ENCODE data around the gene NOC2L. TPM values are rescaled to one million over a fixed set of nuclear protein-coding genes. Genes with fewer than 3 reads are reported as not detected.

The NOC2L gene
- total and polyA plus RNA-seq, 2 donors from 2014 or later = 42.4 to 65.5 TPM

GRCh38 chr1:1003618-1004419 lies 44.8 kb upstream of the NOC2L start:
- no peak overlapping the region for H3K27ac ChIP-seq (ENCODE audit: low read depth in 2 of 2, low read length in 2 of 2)
- DNase-seq (peak in 2 of 5 donors; percentile 65 to 66), FAIRE-seq (no peak)

DNA sequence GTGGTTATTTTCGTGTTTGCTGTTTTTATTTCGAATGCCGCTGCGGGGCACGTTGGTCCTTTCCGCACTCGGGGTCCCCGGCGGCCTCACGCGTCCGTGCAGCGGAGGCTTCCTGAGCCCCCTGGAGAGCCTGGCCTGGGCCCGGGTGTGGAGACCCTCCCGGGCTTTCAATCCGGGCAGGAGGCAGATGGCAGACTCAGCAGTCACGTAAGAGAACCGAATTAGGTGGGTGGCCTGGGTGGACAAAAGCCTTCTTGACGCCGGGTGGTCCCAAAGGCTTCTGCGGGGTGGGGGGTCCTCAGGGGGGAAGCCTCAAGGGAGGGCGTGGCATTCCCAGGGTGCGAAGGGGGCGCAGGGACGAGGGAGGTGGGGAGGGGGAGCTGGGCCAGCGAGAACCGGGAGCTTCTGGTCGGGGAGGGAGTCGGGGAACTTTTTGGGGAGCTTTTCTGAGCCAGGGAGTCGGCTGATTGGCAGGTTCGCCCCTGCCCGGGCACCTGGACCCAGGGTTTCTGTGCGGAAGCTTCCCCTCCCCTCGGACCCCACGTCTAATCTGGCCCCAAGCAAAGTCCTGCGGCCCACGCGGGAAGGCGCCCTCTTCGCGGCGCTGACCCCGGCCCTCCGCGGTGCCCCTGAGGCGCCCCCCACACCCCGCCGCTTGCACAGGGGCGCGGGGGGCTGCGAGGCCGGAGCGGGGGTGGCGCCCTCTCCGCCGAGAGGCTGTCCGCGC lies 42.2 kb upstream of the NOC2L start:
- peaks cover 0 to 20% (median 4%) of the 10 kb centered on the region in 3 donors for H3K4me1 ChIP-seq (ENCODE audit: control insufficient read depth in 2 of 3, insufficient read depth in 2 of 3, low read depth in 1 of 3, low read length in 3 of 3)
- H3K36me3 ChIP-seq (ENCODE audit: control insufficient read depth in 2 of 3, insufficient read depth in 3 of 3, low read length in 3 of 3) = no peaks in the 10 kb centered on the region
- intact Hi-C loops (cut with DNase I) = no loop called here
- peak in 3 of 5 donors; percentile 32 to 82 (median 80) for DNase-seq
- H3K27ac ChIP-seq (ENCODE audit: low read depth in 2 of 2, low read length in 2 of 2) = peak overlapping the region; percentile 90 to 97
- no peak for TF ChIP-seq CTCF (IDR thresholded peaks at IDR 0.05; ENCODE audit: borderline replicate concordance, extremely low read depth, insufficient read depth)
- H3K9ac ChIP-seq (ENCODE audit: low read length in 3 of 3) = peak overlapping the region; percentile 23 to 58 (median 41)
- H3K4me3 ChIP-seq (ENCODE audit: low read length in 3 of 3) = peak overlapping the region; percentile 38 to 59 (median 44)
- no peaks in the 10 kb centered on the region for H3K27me3 ChIP-seq (ENCODE audit: control insufficient read depth, insufficient read depth, low read length)
- no peaks in the 10 kb centered on the region for H3K9me3 ChIP-seq (ENCODE audit: control insufficient read depth in 2 of 3, insufficient read depth in 1 of 3, low read length in 3 of 3)
- no peak for FAIRE-seq

More at GRCh38 chr1:1003618-1004419, 44.8 kb upstream of the NOC2L start:
- Histone ChIP-seq H3K9me3 (ENCODE audit: control insufficient read depth in 2 of 3, insufficient read depth in 1 of 3, low read length in 3 of 3) (no peaks in the 10 kb centered on the region), H3K9ac (ENCODE audit: low read length in 3 of 3) (no peak overlapping the region), H3K4me1 (ENCODE audit: control insufficient read depth in 2 of 3, insufficient read depth in 2 of 3, low read depth in 1 of 3, low read length in 3 of 3) (peaks cover 0 to 18% (median 4%) of the 10 kb centered on the region in 3 donors), H3K36me3 (ENCODE audit: control insufficient read depth in 2 of 3, insufficient read depth in 3 of 3, low read length in 3 of 3) (no peaks in the 10 kb centered on the region), H3K27me3 (ENCODE audit: control insufficient read depth, insufficient read depth, low read length) (no peaks in the 10 kb centered on the region), H3K4me3 (ENCODE audit: low read length in 3 of 3) (no peak overlapping the region)
- intact Hi-C loops (cut with DNase I) = no loop called here
- no peak for TF ChIP-seq CTCF (IDR thresholded peaks at IDR 0.05; ENCODE audit: borderline replicate concordance, extremely low read depth, insufficient read depth)

GRCh38 chr1:1000357-1001056 lies 41.5 kb upstream of the NOC2L start:
- H3K4me3 ChIP-seq (ENCODE audit: low read length in 3 of 3) = peak overlapping the region; percentile 38 to 59 (median 44)
- no peaks in the 10 kb centered on the region for H3K27me3 ChIP-seq (ENCODE audit: control insufficient read depth, insufficient read depth, low read length)
- TF ChIP-seq CTCF (IDR thresholded peaks at IDR 0.05; ENCODE audit: borderline replicate concordance, extremely low read depth, insufficient read depth) = no peak
- intact Hi-C loops (cut with DNase I) = no loop called here
- peak overlapping the region; percentile 90 to 97 for H3K27ac ChIP-seq (ENCODE audit: low read depth in 2 of 2, low read length in 2 of 2)
- DNase-seq (peak; percentile 85 to 94 (median 93)), FAIRE-seq (no peak)
- no peaks in the 10 kb centered on the region for H3K36me3 ChIP-seq (ENCODE audit: control insufficient read depth in 2 of 3, insufficient read depth in 3 of 3, low read length in 3 of 3)
- peak overlapping the region; percentile 26 to 58 (median 41) for H3K9ac ChIP-seq (ENCODE audit: low read length in 3 of 3)
- H3K4me1 ChIP-seq (ENCODE audit: control insufficient read depth in 2 of 3, insufficient read depth in 2 of 3, low read depth in 1 of 3, low read length in 3 of 3) = peaks cover 0 to 18% (median 2%) of the 10 kb centered on the region in 3 donors
- no peaks in the 10 kb centered on the region for H3K9me3 ChIP-seq (ENCODE audit: control insufficient read depth in 2 of 3, insufficient read depth in 1 of 3, low read length in 3 of 3)
